HepG2 (cell line): ENCODE measurements around the gene ANO4. TPM values are rescaled to one million over a fixed set of nuclear protein-coding genes. Genes with fewer than 3 reads are reported as not detected.

Source experiments
- ATAC-seq: fragments of 200-7000 bp; cut with Tn5 transposase; 3 replicates; pipeline ENCODE4 v1.9.1; 2020; ENCODE audit warnings: mild to moderate bottlenecking, moderate library complexity
- BruUV-seq: library from RNA; stranded (reverse); fragments of 400-500 nt; replicated peaks from 2 replicates; lab custom pipeline; 2021; lab: Mats Ljungman, UMichigan
- CTCF ChIA-PET: fragments of 300-600 bp; formaldehyde crosslinking; extraction: SDS; loops from one replicate; lab custom pipeline; 2021; ENCODE audit warnings: low total read pairs, inconsistent platforms, low intra/inter-chr PET ratio; lab: Yijun Ruan, JAX
- POLR2A ChIA-PET: fragments of 350-600 bp; sonication (Branson Sonifier 250); formaldehyde crosslinking; loops from one replicate; lab custom pipeline; 2020; ENCODE audit warnings: antibody characterized with exemption, inconsistent platforms; lab: Yijun Ruan, JAX
- DNase-seq: peaks from one replicate; pipeline ENCODE4 v3.0.0-alpha.2; 2015; ENCODE audit warnings: low spot score
- FAIRE-seq: peaks from 3 replicates; lab custom pipeline; 2011; peaks lifted over from hg19 to GRCh38; lab: Jason Lieb, UNC
- H2AFZ ChIP-seq: one replicate; pipeline ENCODE4 v1.6.1; 2011; ENCODE audit warnings: low read length, inconsistent platforms
- H3K27ac ChIP-seq: fragments of 300-600 bp; 3 replicates; pipeline ENCODE4 v1.8.0; 2011; ENCODE audit warnings: mixed run types, mild to moderate bottlenecking, mixed read lengths, low read length, inconsistent platforms; ENCODE audit not compliant: insufficient read depth; ENCODE audit errors: extremely low read length
- H3K27me3 ChIP-seq, 2 experiments: fragments of 200-600 bp in 1 of 2; 2 replicates in 1 of 2; 3 replicates in 1 of 2; pipeline versions ENCODE4 v1.6.0 to v1.8.0; 2011; ENCODE audit warnings: low read length in 2 of 2, mild to moderate bottlenecking in 2 of 2, moderate library complexity in 2 of 2, inconsistent platforms in 1 of 2; ENCODE audit not compliant: insufficient read depth in 2 of 2, control insufficient read depth in 1 of 2
- H3K36me3 ChIP-seq, 2 experiments: fragments of 200-600 bp in 1 of 2; replicated peaks in 1 of 2; 2 replicates in 1 of 2; 3 replicates in 1 of 2; pipeline versions ENCODE4 v1.5.1 to v1.8.0; 2011; ENCODE audit warnings: low read length in 2 of 2, inconsistent platforms in 1 of 2; ENCODE audit not compliant: insufficient read depth in 2 of 2, control insufficient read depth in 1 of 2
- H3K4me1 ChIP-seq: 2 replicates; pipeline ENCODE4 v1.5.1; 2012; ENCODE audit warnings: low read length, inconsistent platforms; ENCODE audit not compliant: insufficient read depth
- H3K4me2 ChIP-seq: 2 replicates; pipeline ENCODE4 v1.6.0; 2011; ENCODE audit warnings: low read depth, low read length, inconsistent platforms
- H3K4me3 ChIP-seq, 3 experiments: fragments of 200-600 bp in 1 of 3; sonication (generic), shearing (Covaris generic) in 1 of 3; replicated peaks in 1 of 3; 2 replicates each; pipeline ENCODE4 v1.5.1; 2011 to 2016; ENCODE audit warnings: low read length in 3 of 3, inconsistent platforms in 2 of 3, low read depth in 2 of 3, mild to moderate bottlenecking in 2 of 3, control low read depth in 1 of 3, mixed read lengths in 1 of 3; ENCODE audit not compliant: insufficient read depth in 1 of 3
- H3K79me2 ChIP-seq: one replicate; pipeline ENCODE4 v1.6.1; 2011; ENCODE audit warnings: low read length, inconsistent platforms; ENCODE audit not compliant: insufficient read depth
- H3K9ac ChIP-seq: 2 replicates; pipeline ENCODE4 v1.6.0; 2011; ENCODE audit warnings: mild to moderate bottlenecking, low read depth, low read length, inconsistent platforms; ENCODE audit not compliant: insufficient read depth
- H3K9me3 ChIP-seq: 2 replicates; pipeline ENCODE4 v1.5.1; 2012; ENCODE audit warnings: mild to moderate bottlenecking, low read length
- H4K20me1 ChIP-seq: 2 replicates; pipeline ENCODE4 v1.6.0; 2011; ENCODE audit warnings: inconsistent platforms, mild to moderate bottlenecking, low read length, moderate library complexity; ENCODE audit not compliant: insufficient read depth
- CCAR2 ChIP-seq: fragments of 200-400 bp; formaldehyde crosslinking; optimal IDR thresholded peaks from 2 replicates; pipeline ENCODE3; 2018; ENCODE audit warnings: low read depth, mild to moderate bottlenecking, low read length, moderate library complexity
- EZH2 ChIP-seq: conservative IDR thresholded peaks from 2 replicates; pipeline ENCODE4 v1.6.1; 2012; ENCODE audit warnings: mild to moderate bottlenecking, low read depth, low read length, moderate library complexity
- FLYWCH1 ChIP-seq: sonication (generic); formaldehyde crosslinking; IDR thresholded peaks from 2 replicates; pipeline ENCODE4 v1.8.1; 2023; ENCODE audit warnings: mild to moderate bottlenecking, missing genetic modification reagents
- MAFG ChIP-seq: sonication (generic); formaldehyde crosslinking; IDR thresholded peaks from 2 replicates; pipeline ENCODE4 v1.5.1; 2020; ENCODE audit warnings: mild to moderate bottlenecking, missing genetic modification reagents
- MLX ChIP-seq: IDR thresholded peaks from 2 replicates; pipeline ENCODE4 v1.6.1; 2016
- NBN ChIP-seq: fragments of 450-650 bp; conservative IDR thresholded peaks from 2 replicates; pipeline ENCODE4 v1.6.1; 2017
- PHF21A ChIP-seq: sonication (generic); formaldehyde crosslinking; IDR thresholded peaks from 2 replicates; pipeline ENCODE4 v1.5.0; 2020; ENCODE audit warnings: mild to moderate bottlenecking, missing genetic modification reagents
- PPARG ChIP-seq: conservative IDR thresholded peaks from 2 replicates; pipeline ENCODE4 v1.6.1; 2016; ENCODE audit warnings: missing biosample characterization, missing genetic modification reagents
- REST ChIP-seq, 2 experiments: IDR thresholded peaks; 2 replicates each; pipeline ENCODE4 v1.6.1; 2011 to 2012; ENCODE audit warnings: low read length in 2 of 2, borderline replicate concordance in 1 of 2, low read depth in 1 of 2, mild to moderate bottlenecking in 1 of 2, moderate library complexity in 1 of 2
- SNAPC5 ChIP-seq: sonication (generic); formaldehyde crosslinking; IDR thresholded peaks from 2 replicates; pipeline ENCODE4 v1.8.1; 2023; ENCODE audit warnings: mild to moderate bottlenecking, missing genetic modification reagents, borderline replicate concordance
- TCF7 ChIP-seq: sonication (generic); IDR thresholded peaks from 2 replicates; pipeline ENCODE4 v1.6.1; 2016; ENCODE audit warnings: antibody characterized with exemption, low read depth
- ZNF776 ChIP-seq: sonication (generic); formaldehyde crosslinking; IDR thresholded peaks from 2 replicates; pipeline ENCODE4 v1.4.0; 2020; ENCODE audit warnings: mild to moderate bottlenecking, missing genetic modification reagents
- WGBS: methylation state at CpG from one replicate; pipeline ENCODE4 v1.1.6; 2017; ENCODE audit warnings: low lambda C conversion rate; 5-methylcytosine and 5-hydroxymethylcytosine counted together
- in situ Hi-C: cut with HindIII; loops from 2 replicates; pipeline ENCODE4 v1.10.0; 2017; ENCODE audit warnings: low pct_unique_long_range_greater_than_20kb; ENCODE audit not compliant: extremely low pct_ligation_motif_present
- intact Hi-C: fragments of 100-400 bp; cut with micrococcal nuclease; formaldehyde crosslinking; loops from one replicate; pipeline ENCODE4 v1.10.0; 2022; ENCODE audit not compliant: unreplicated experiment
- polyA plus RNA-seq, 8 experiments: library from polyadenylated mRNA; depleted of rRNA in 3 of 8; stranded (reverse) in 7 of 8; unstranded in 1 of 8; fragments of >200 nt; fragmentation: Illumina TruSeq in 4 of 8; extraction: Trizol in 4 of 8; gene quantifications; 2 replicates each; pipeline versions ENCODE4 v1.2.1 to v1.2.3, GENCODE V29; 2011 to 2016; ENCODE audit warnings: low read depth in 4 of 8, missing spikeins in 1 of 8, mixed read lengths in 1 of 8; ENCODE audit not compliant: insufficient read depth in 1 of 8
- total RNA-seq, 5 experiments: library from RNA; depleted of rRNA; stranded (reverse); fragments of >200 nt; fragmentation: Illumina TruSeq; extraction: Trizol; gene quantifications; 2 replicates each; pipeline ENCODE4 v1.2.3, GENCODE V29; 2016; ENCODE audit warnings: low read depth in 1 of 5
- TF ChIP-seq, protein P1 (sequence below): sonication (generic); formaldehyde crosslinking; IDR thresholded peaks from 2 replicates; pipeline ENCODE4 v1.5.0; 2020; ENCODE audit warnings: missing genetic modification reagents, mild to moderate bottlenecking, borderline replicate concordance
- TF ChIP-seq, protein P2 (sequence below): sonication (generic); formaldehyde crosslinking; IDR thresholded peaks from 2 replicates; pipeline ENCODE4 v1.5.0; 2020; ENCODE audit warnings: mild to moderate bottlenecking, missing genetic modification reagents
- TF ChIP-seq, protein P3 (sequence below): sonication (generic); formaldehyde crosslinking; IDR thresholded peaks from 2 replicates; pipeline ENCODE4 v1.4.0; 2020; ENCODE audit warnings: mild to moderate bottlenecking, missing genetic modification reagents

ANO4 gene
- total and polyA plus RNA-seq, 2 of the 13 experiments (the other 11 are each of a cell fraction or from before 2014, with no cell fraction given) = not detected

GRCh38 chr12:100940503-100940902 is 145.9 kb downstream of the ANO4 start:
- no peaks in the 10 kb centered on the region for H3K79me2 ChIP-seq
- 0% methylated on average over 2 of the region's 2 CpGs for WGBS
- no peaks in the 10 kb centered on the region for H4K20me1 ChIP-seq
- no peaks in the 10 kb centered on the region for H3K36me3 ChIP-seq
- no peak overlapping the region for H3K4me2 ChIP-seq
- H3K27ac ChIP-seq = no peak overlapping the region
- H3K4me1 ChIP-seq = no peaks in the 10 kb centered on the region
- in situ Hi-C loops = no loop called here
- no peaks in the 10 kb centered on the region for H3K27me3 ChIP-seq
- BruUV-seq = no TSS peak
- intact Hi-C loops = no loop called here
- CTCF ChIA-PET = no interaction called here
- no peaks in the 10 kb centered on the region for H3K9me3 ChIP-seq
- FAIRE-seq = no peak
- no peak for ATAC-seq
- DNase-seq = no peak
- no peak overlapping the region for H2AFZ ChIP-seq
- no peak overlapping the region for H3K4me3 ChIP-seq
- POLR2A ChIA-PET = no interaction called here
- H3K9ac ChIP-seq = no peak overlapping the region
- TF ChIP-seq PHF21A (no peak), PPARG (no peak), NBN (no peak), CCAR2 (no peak), TCF7 (no peak), EZH2 (no peak), REST (IDR thresholded peaks at IDR 0.05; ENCODE audit: borderline replicate concordance in 1 of 2, low read depth in 1 of 2, low read length in 2 of 2) (no peak), MLX (CRISPR knock-in tag) (no peak), MAFG (CRISPR knock-in tag) (no peak), FLYWCH1 (CRISPR knock-in tag) (no peak), ZNF776 (no peak), SNAPC5 (CRISPR knock-in tag) (no peak)
- TF ChIP-seq, protein P1, sequence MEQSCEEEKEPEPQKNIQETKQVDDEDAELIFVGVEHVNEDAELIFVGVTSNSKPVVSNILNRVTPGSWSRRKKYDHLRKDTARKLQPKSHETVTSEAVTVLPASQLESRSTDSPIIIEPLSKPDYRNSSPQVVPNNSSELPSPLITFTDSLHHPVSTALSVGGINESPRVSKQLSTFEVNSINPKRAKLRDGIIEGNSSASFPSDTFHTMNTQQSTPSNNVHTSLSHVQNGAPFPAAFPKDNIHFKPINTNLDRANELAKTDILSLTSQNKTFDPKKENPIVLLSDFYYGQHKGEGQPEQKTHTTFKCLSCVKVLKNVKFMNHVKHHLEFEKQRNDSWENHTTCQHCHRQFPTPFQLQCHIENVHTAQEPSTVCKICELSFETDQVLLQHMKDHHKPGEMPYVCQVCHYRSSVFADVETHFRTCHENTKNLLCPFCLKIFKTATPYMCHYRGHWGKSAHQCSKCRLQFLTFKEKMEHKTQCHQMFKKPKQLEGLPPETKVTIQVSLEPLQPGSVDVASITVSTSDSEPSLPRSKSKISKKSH (CRISPR knock-in tag) = no peak
- TF ChIP-seq, protein P2, sequence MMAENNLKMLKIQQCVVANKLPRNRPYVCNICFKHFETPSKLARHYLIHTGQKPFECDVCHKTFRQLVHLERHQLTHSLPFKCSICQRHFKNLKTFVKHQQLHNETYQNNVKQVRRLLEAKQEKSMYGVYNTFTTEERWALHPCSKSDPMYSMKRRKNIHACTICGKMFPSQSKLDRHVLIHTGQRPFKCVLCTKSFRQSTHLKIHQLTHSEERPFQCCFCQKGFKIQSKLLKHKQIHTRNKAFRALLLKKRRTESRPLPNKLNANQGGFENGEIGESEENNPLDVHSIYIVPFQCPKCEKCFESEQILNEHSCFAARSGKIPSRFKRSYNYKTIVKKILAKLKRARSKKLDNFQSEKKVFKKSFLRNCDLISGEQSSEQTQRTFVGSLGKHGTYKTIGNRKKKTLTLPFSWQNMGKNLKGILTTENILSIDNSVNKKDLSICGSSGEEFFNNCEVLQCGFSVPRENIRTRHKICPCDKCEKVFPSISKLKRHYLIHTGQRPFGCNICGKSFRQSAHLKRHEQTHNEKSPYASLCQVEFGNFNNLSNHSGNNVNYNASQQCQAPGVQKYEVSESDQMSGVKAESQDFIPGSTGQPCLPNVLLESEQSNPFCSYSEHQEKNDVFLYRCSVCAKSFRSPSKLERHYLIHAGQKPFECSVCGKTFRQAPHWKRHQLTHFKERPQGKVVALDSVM = no peak
- TF ChIP-seq, protein P3, sequence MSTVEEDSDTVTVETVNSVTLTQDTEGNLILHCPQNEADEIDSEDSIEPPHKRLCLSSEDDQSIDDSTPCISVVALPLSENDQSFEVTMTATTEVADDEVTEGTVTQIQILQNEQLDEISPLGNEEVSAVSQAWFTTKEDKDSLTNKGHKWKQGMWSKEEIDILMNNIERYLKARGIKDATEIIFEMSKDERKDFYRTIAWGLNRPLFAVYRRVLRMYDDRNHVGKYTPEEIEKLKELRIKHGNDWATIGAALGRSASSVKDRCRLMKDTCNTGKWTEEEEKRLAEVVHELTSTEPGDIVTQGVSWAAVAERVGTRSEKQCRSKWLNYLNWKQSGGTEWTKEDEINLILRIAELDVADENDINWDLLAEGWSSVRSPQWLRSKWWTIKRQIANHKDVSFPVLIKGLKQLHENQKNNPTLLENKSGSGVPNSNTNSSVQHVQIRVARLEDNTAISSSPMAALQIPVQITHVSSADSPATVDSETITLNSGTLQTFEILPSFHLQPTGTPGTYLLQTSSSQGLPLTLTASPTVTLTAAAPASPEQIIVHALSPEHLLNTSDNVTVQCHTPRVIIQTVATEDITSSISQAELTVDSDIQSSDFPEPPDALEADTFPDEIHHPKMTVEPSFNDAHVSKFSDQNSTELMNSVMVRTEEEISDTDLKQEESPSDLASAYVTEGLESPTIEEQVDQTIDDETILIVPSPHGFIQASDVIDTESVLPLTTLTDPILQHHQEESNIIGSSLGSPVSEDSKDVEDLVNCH (CRISPR knock-in tag) = no peak
